NB4 (cell line): Measurements from ENCODE around the gene DUSP10.

Experiments
- CTCF ChIP-seq: IDR thresholded peaks from one replicate; pipeline ENCODE4 v1.5.1; 2012; ENCODE audit warnings: low read depth, low read length
- MAX ChIP-seq: IDR thresholded peaks from 2 replicates; pipeline ENCODE4 v1.6.1; 2011; ENCODE audit warnings: low read depth, low read length

DNA sequence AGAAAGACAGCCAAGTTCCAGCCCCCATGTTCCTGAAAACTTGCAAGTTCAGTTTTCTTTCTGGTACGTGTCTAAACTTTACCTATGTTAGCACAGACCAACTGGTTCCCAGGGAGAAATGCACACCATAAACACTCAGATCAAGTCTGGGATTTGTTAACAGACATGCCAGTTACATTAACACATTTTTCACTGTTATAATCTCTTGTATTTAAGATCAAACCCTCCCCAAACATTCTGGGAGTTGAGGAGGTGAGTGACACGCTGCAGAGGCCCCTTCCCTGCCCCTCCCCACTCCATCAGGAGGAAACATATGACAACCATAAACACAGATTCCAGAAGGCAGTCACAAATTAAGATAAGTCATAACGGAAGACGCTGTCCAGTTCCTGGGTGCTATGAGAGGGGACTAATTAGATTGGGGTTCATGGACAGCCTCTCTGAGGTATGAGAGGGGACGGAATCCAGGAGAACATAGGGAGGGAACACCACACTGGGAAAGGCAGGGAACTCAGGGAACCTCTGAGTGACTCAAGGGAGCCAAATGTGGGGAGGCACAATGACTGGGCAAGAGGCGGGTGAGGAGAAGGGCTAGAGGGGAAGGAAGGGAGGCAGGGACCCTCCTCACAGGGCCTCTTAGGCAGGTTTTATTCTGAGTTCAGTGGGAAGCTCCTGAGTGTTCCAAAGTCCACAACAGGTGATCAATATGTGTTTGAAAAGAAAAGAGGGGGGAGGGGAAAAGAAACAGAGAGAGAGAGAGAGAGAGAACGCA, 25.0 kb downstream of the DUSP10 start:
- TF ChIP-seq CTCF (no peak), MAX (no peak)
